SK-N-SH (cell line): ENCODE results near the gene HYAL2. TPM values are rescaled to one million over a fixed set of nuclear protein-coding genes. Genes with fewer than 3 reads are reported as not detected.

ENCODE experiments used
- CTCF ChIA-PET: fragments of 300-600, 350-600 bp; formaldehyde crosslinking; extraction: SDS; loops from one replicate; lab custom pipeline; 2021; lab: Yijun Ruan, JAX
- POLR2A ChIA-PET: fragments of 350-600 bp; sonication (Branson Sonifier 250); formaldehyde crosslinking; extraction: SDS; loops from one replicate; lab custom pipeline; 2020; ENCODE audit warnings: antibody characterized with exemption, inconsistent platforms; lab: Yijun Ruan, JAX
- DNase-seq: peaks from one replicate; pipeline ENCODE4 v3.0.0; 2012
- H2AFZ ChIP-seq: fragments of 200-600 bp; sonication (generic); 2 replicates; pipeline ENCODE4 v1.8.1; 2016; ENCODE audit warnings: antibody characterized with exemption, mild to moderate bottlenecking, low read depth
- H3F3A ChIP-seq: fragments of 200-600 bp; sonication (generic); replicated peaks from 2 replicates; pipeline ENCODE3; 2016; ENCODE audit warnings: antibody characterized with exemption, mild to moderate bottlenecking; ENCODE audit not compliant: insufficient read depth
- H3K27ac ChIP-seq, 2 experiments: fragments of 200-500 bp in 1 of 2; fragments of 200-600 bp in 1 of 2; sonication (Bioruptor generic) in 1 of 2; sonication (generic), shearing (Covaris generic) in 1 of 2; 2 replicates each; pipeline versions ENCODE4 v1.5.1 to v1.6.1; 2014 to 2016; ENCODE audit warnings: low read depth in 2 of 2, inconsistent platforms in 1 of 2, low read length in 1 of 2, mild to moderate bottlenecking in 1 of 2, mixed read lengths in 1 of 2
- H3K27me3 ChIP-seq: fragments of 200-600 bp; sonication (generic), shearing (Covaris generic); 2 replicates; pipeline ENCODE4 v1.6.1; 2016; ENCODE audit warnings: mixed run types; ENCODE audit not compliant: insufficient read depth
- H3K36me3 ChIP-seq, 2 experiments: fragments of 200-500 bp in 1 of 2; fragments of 200-600 bp in 1 of 2; sonication (Bioruptor generic) in 1 of 2; sonication (generic) in 1 of 2; replicated peaks in 1 of 2; 2 replicates each; pipeline versions ENCODE3 to v1.5.1; 2014 to 2016; ENCODE audit warnings: low read length in 1 of 2, mild to moderate bottlenecking in 1 of 2; ENCODE audit not compliant: insufficient read depth in 2 of 2, control insufficient read depth in 1 of 2
- H3K4me1 ChIP-seq, 2 experiments: fragments of 200-500 bp in 1 of 2; fragments of 200-600 bp in 1 of 2; sonication (Bioruptor generic) in 1 of 2; sonication (generic), shearing (Covaris generic) in 1 of 2; 2 replicates each; pipeline versions ENCODE4 v1.5.1 to v1.6.1; 2014 to 2016; ENCODE audit warnings: low read depth in 1 of 2, low read length in 1 of 2, mixed run types in 1 of 2; ENCODE audit not compliant: insufficient read depth in 2 of 2, control insufficient read depth in 1 of 2
- H3K4me2 ChIP-seq: fragments of 200-600 bp; sonication (generic), shearing (Covaris generic); 2 replicates; pipeline ENCODE4 v1.6.1; 2017; ENCODE audit warnings: mixed run types
- H3K4me3 ChIP-seq, 2 experiments: fragments of 200-500 bp in 1 of 2; fragments of 200-600 bp in 1 of 2; sonication (Bioruptor generic) in 1 of 2; sonication (generic), shearing (Covaris generic) in 1 of 2; 2 replicates each; pipeline versions ENCODE4 v1.5.1 to v1.8.1; 2014 to 2016; ENCODE audit warnings: low read depth in 2 of 2, inconsistent platforms in 1 of 2, low read length in 1 of 2, mild to moderate bottlenecking in 1 of 2, mixed read lengths in 1 of 2, moderate library complexity in 1 of 2
- H3K79me2 ChIP-seq: fragments of 200-600 bp; sonication (generic); 2 replicates; pipeline ENCODE4 v1.8.1; 2017; ENCODE audit warnings: mild to moderate bottlenecking; ENCODE audit not compliant: insufficient read depth
- H3K9ac ChIP-seq: fragments of 200-600 bp; sonication (generic); 2 replicates; pipeline ENCODE4 v1.6.1; 2017; ENCODE audit warnings: mixed run types
- H3K9me2 ChIP-seq: fragments of 200-600 bp; sonication (generic); 2 replicates; pipeline ENCODE4 v1.6.1; 2017; ENCODE audit warnings: mixed run types
- H3K9me3 ChIP-seq: fragments of 200-600 bp; sonication (generic); 2 replicates; pipeline ENCODE4 v1.6.1; 2017; ENCODE audit warnings: mixed run types, mild to moderate bottlenecking, moderate library complexity
- H4K20me1 ChIP-seq: fragments of 200-600 bp; sonication (generic); 2 replicates; pipeline ENCODE4 v1.6.1; 2017; ENCODE audit warnings: mild to moderate bottlenecking, mixed run types; ENCODE audit not compliant: insufficient read depth
- CTCF ChIP-seq: fragments of 200-600 bp; sonication (generic); IDR thresholded peaks from 2 replicates; pipeline ENCODE4 v1.6.1; 2017; ENCODE audit warnings: antibody characterized with exemption, mild to moderate bottlenecking, moderate library complexity
- EZH2phosphoT487 ChIP-seq: fragments of 200-600 bp; sonication (generic); IDR thresholded peaks from 2 replicates; pipeline ENCODE4 v1.6.1; 2017; ENCODE audit warnings: low read depth, mixed run types, mild to moderate bottlenecking, antibody characterized with exemption, moderate library complexity, borderline replicate concordance
- GABPA ChIP-seq: IDR thresholded peaks from 2 replicates; pipeline ENCODE4 v1.4.0; 2012; ENCODE audit warnings: low read depth, mild to moderate bottlenecking
- JUND ChIP-seq: IDR thresholded peaks from 2 replicates; pipeline ENCODE4 v1.4.0; 2012
- NRF1 ChIP-seq: IDR thresholded peaks from 2 replicates; pipeline ENCODE4 v1.6.1; 2012; ENCODE audit warnings: low read depth, mild to moderate bottlenecking, low read length
- RCOR1 ChIP-seq: fragments of 150-350 bp; IDR thresholded peaks from 2 replicates; pipeline ENCODE4 v1.6.1; 2017; ENCODE audit warnings: antibody characterized with exemption, low read length
- REST ChIP-seq: IDR thresholded peaks from 2 replicates; pipeline ENCODE4 v1.6.1; 2012; ENCODE audit warnings: mild to moderate bottlenecking, low read depth, low read length, moderate library complexity
- SIN3A ChIP-seq: IDR thresholded peaks from 2 replicates; pipeline ENCODE4 v1.6.1; 2012; ENCODE audit warnings: low read depth, mild to moderate bottlenecking, low read length, moderate library complexity, borderline replicate concordance
- SMC3 ChIP-seq: IDR thresholded peaks from 2 replicates; pipeline ENCODE4 v1.6.1; 2012; ENCODE audit warnings: low read depth, low read length, improper control_type of control experiment
- WGBS: methylation state at CpG from one replicate; pipeline ENCODE4 v1.1.6; 2017; ENCODE audit warnings: low lambda C conversion rate; 5-methylcytosine and 5-hydroxymethylcytosine counted together
- polyA plus RNA-seq, 3 experiments: library from polyadenylated mRNA; depleted of rRNA; stranded (reverse); fragments of >200 nt; gene quantifications; 2 replicates each; pipeline ENCODE4 v1.2.3, GENCODE V29; 2012

The HYAL2 gene
- polyA plus RNA-seq, 1 of the 3 experiments (the other 2 are of a cell fraction), result 135 TPM

- CTCF ChIA-PET, result interaction anchor here (0.8 to 1.0 kb wide), 2 partner anchors 9 to 123 kb away, joined by 3 read pairs; no protein-coding TSS in a partner anchor
- 100% methylated on average over 3 of the region's 4 CpGs for WGBS
Observed at GRCh38 chr3:50314816-50315215, 7.7 kb downstream of the HYAL2 start.

More at GRCh38 chr3:50314816-50315215, 7.7 kb downstream of the HYAL2 start:
- Histone ChIP-seq H3K27me3 (no peaks in the 10 kb centered on the region), H4K20me1 (no peaks in the 10 kb centered on the region), H3K9me3 (no peaks in the 10 kb centered on the region), H3K4me1 (peaks cover 0 to 21% of the 10 kb centered on the region in 2 experiments; a peak in 1 of 4 replicates), H3K4me3 (no peak overlapping the region), H3K4me2 (no peak overlapping the region), H3K9ac (no peak overlapping the region), H2AFZ (no peak overlapping the region), H3K27ac (no peak overlapping the region), H3K36me3 (peaks cover 15 to 27% of the 10 kb centered on the region in 2 experiments), H3K9me2 (no peaks in the 10 kb centered on the region), H3K79me2 (peaks cover 27% of the 10 kb centered on the region), H3F3A (peaks cover 11% of the 10 kb centered on the region)
- DNase-seq, result no peak
- TF ChIP-seq JUND (no peak), CTCF (no peak), RCOR1 (no peak), GABPA (no peak), REST (no peak), EZH2phosphoT487 (no peak), NRF1 (no peak), SMC3 (no peak), SIN3A (no peak)
- POLR2A ChIA-PET, result interaction anchor here (1.0 to 1.5 kb wide), 3 partner anchors 13 to 254 kb away, joined by 4 read pairs; partner anchors contain the start of genes HEMK1, HYAL3, NAA80 and TUSC2
